ENCODE results near the gene HES7. TPM values are rescaled to one million over a fixed set of nuclear protein-coding genes. Genes with fewer than 3 reads are reported as not detected.

Gene HES7
- total RNA-seq, 1 experiment from 2014 or later: 3.1 TPM

- no peak for TF ChIP-seq PRDM15 (CRISPR knock-in tag; IDR thresholded peaks at IDR 0.05)
Measured at GRCh38 chr17:8146381-8147140, 22.7 kb upstream of the HES7 start (continued).

GRCh38 chr17:8145811-8146210, 21.9 kb upstream of the HES7 start:
- CTCF ChIA-PET: no interaction called here
- Mint-ChIP-seq H3K27me3 (ENCODE audit: low read depth) (no peaks in the 10 kb centered on the region), H3K9me3 (no peaks in the 10 kb centered on the region), H3K4me3 (no peak overlapping the region), H3K27ac (no peak overlapping the region), H3K4me1 (no peaks in the 10 kb centered on the region), H3K36me3 (peaks cover 44% of the 10 kb centered on the region)
- POLR2A ChIA-PET: interaction anchor here (0.6 kb wide), 1 partner anchor 31 kb away, joined by 3 read pairs; no protein-coding TSS in a partner anchor
- no peak for TF ChIP-seq NFATC4 (CRISPR knock-in tag; IDR thresholded peaks at IDR 0.05)
- no peak for ATAC-seq
- DNase-seq (ENCODE audit: low spot score): no peak

- Mint-ChIP-seq H3K9me3 (no peaks in the 10 kb centered on the region), H3K4me1 (no peaks in the 10 kb centered on the region), H3K36me3 (peaks cover 44% of the 10 kb centered on the region), H3K27me3 (ENCODE audit: low read depth) (no peaks in the 10 kb centered on the region), H3K27ac (no peak overlapping the region), H3K4me3 (no peak overlapping the region)
- ChIA-PET CTCF (no interaction called here), POLR2A (no interaction called here)
- ATAC-seq: no peak
- DNase-seq (ENCODE audit: low spot score): no peak
- TF ChIP-seq AFF4 (CRISPR knock-in tag; IDR thresholded peaks at IDR 0.05; ENCODE audit: borderline replicate concordance): no peak
- no peak for TF ChIP-seq ZNF219 (CRISPR knock-in tag; IDR thresholded peaks at IDR 0.05; ENCODE audit: borderline replicate concordance)
- no peak for TF ChIP-seq ZNF263 (CRISPR knock-in tag; IDR thresholded peaks at IDR 0.05; ENCODE audit: low read depth)
- TF ChIP-seq STAT6 (CRISPR knock-in tag; conservative IDR thresholded peaks at IDR 0.05; ENCODE audit: low read depth): no peak
- TF ChIP-seq FOXK1 (CRISPR knock-in tag; IDR thresholded peaks at IDR 0.05): no peak
- TF ChIP-seq ZNF532 (CRISPR knock-in tag; IDR thresholded peaks at IDR 0.05; ENCODE audit: borderline replicate concordance): no peak
- TF ChIP-seq ARID4B (CRISPR knock-in tag; IDR thresholded peaks at IDR 0.05; ENCODE audit: borderline replicate concordance): no peak
- TF ChIP-seq ZNF423 (CRISPR knock-in tag; IDR thresholded peaks at IDR 0.05): no peak
Measured at GRCh38 chr17:8144401-8145231, 20.7 kb upstream of the HES7 start.
